ENCODE results near the gene EFCC1. TPM values are rescaled to one million over a fixed set of nuclear protein-coding genes. Genes with fewer than 3 reads are reported as not detected.

The EFCC1 gene
- total RNA-seq, 1 experiment from 2014 or later: 1.0 TPM

GRCh38 chr3:129010310-129010956, 9.3 kb downstream of the EFCC1 start:
- H3K9me3 ChIP-seq (ENCODE audit: control insufficient read depth in 1 of 2, insufficient read depth in 1 of 2, low read depth in 1 of 2, low read length in 2 of 2): no peaks in the 10 kb centered on the region
- ATAC-seq (no peak), DNase-seq (ENCODE audit: low read depth, low spot score) (no peak)
- no peak overlapping the region for H3K9ac ChIP-seq (ENCODE audit: low read length)
- RAD21 ChIA-PET (ENCODE audit: low non-redundant PET in 1 of 2, low total read pairs in 2 of 2, uncharacterized antibody in 2 of 2, unreplicated experiment in 2 of 2): no interaction called here
- TF ChIP-seq POLR2AphosphoS5 (IDR thresholded peaks at IDR 0.05; ENCODE audit: low read depth, low read length): no peak
- no peak for TF ChIP-seq SRF (IDR thresholded peaks at IDR 0.05; ENCODE audit: low read depth)
- TF ChIP-seq ZBTB33 (IDR thresholded peaks at IDR 0.05; ENCODE audit: extremely low read depth, insufficient replicate concordance, low read length): no peak
- no peak for TF ChIP-seq EZH2phosphoT487 (IDR thresholded peaks at IDR 0.05; ENCODE audit: borderline replicate concordance)
- no peak for TF ChIP-seq POLR2A (IDR thresholded peaks at IDR 0.05; ENCODE audit: borderline replicate concordance, extremely low read depth, insufficient read depth, insufficient read length)
- no peak for TF ChIP-seq SIN3A (IDR thresholded peaks at IDR 0.05; ENCODE audit: low read depth)
- no peak for TF ChIP-seq MAX (IDR thresholded peaks at IDR 0.05)
- TF ChIP-seq YY1 (IDR thresholded peaks at IDR 0.05; ENCODE audit: extremely low read depth, insufficient replicate concordance, low read depth, low read length): no peak
- TF ChIP-seq ZNF274 (IDR thresholded peaks at IDR 0.05; ENCODE audit: low read depth, low read length): no peak
- no peak for TF ChIP-seq ELF1 (IDR thresholded peaks at IDR 0.05; ENCODE audit: borderline replicate concordance, low read depth)
- TF ChIP-seq TCF7L2 (IDR thresholded peaks at IDR 0.05; ENCODE audit: borderline replicate concordance, extremely low read depth, insufficient read depth, insufficient read length): no peak
- no peak for TF ChIP-seq ATF3 (IDR thresholded peaks at IDR 0.05)
- TF ChIP-seq RAD21 (IDR thresholded peaks at IDR 0.05; ENCODE audit: low read depth): no peak
- no peak for TF ChIP-seq CTCF (IDR thresholded peaks at IDR 0.05 in 2 of 3, conservative IDR thresholded peaks at IDR 0.05 in 1 of 3; ENCODE audit: borderline replicate concordance in 1 of 3, insufficient read depth in 1 of 3, low read depth in 2 of 3, low read length in 2 of 3)
- no peak for TF ChIP-seq CBX3 (IDR thresholded peaks at IDR 0.05; ENCODE audit: low read depth)
- TF ChIP-seq ZFX (IDR thresholded peaks at IDR 0.05): no peak
- POLR2A ChIA-PET: no interaction called here
- H3K79me2 ChIP-seq (ENCODE audit: insufficient read depth, low read length): no peaks in the 10 kb centered on the region
- peaks cover 0 to 3% of the 10 kb centered on the region in 2 experiments; a peak in 1 of 4 replicates for H3K4me1 ChIP-seq (ENCODE audit: control insufficient read depth in 1 of 2, insufficient read depth in 2 of 2, low read length in 2 of 2)
- H2AFZ ChIP-seq (ENCODE audit: low read depth, low read length, poor library complexity, severe bottlenecking): no peak overlapping the region
- BruUV-seq (replicated peaks): no TSS peak
- intact Hi-C loops (cut with micrococcal nuclease): no loop called here
- CTCF ChIA-PET: no interaction called here
- H3K4me3 ChIP-seq (replicated peaks in 1 of 2; ENCODE audit: low read depth in 1 of 2, low read length in 2 of 2): no peak overlapping the region
- H4K20me1 ChIP-seq (ENCODE audit: insufficient read depth): no peaks in the 10 kb centered on the region
- H3K4me2 ChIP-seq (ENCODE audit: low read length): no peak overlapping the region
- no peaks in the 10 kb centered on the region for H3K9me2 ChIP-seq (ENCODE audit: insufficient read depth)
- H3K27ac ChIP-seq (ENCODE audit: low read depth, low read length): no peak overlapping the region
- H3K27me3 ChIP-seq (ENCODE audit: insufficient read depth, low read length): no peaks in the 10 kb centered on the region
- no peaks in the 10 kb centered on the region for H3K36me3 ChIP-seq (ENCODE audit: control insufficient read depth in 1 of 2, insufficient read depth in 2 of 2, low read length in 2 of 2)
